Measurements from ENCODE around the gene ZNF397.
A peak's percentile ranks its signal among the peaks of the same experiment; 100 is the strongest.

Gene ZNF397

GRCh38 chr18:35246831-35247230 is 6.0 kb downstream of the ZNF397 start:
- no peak for DNase-seq (ENCODE audit: low spot score)

GRCh38 chr18:35247412-35248249 is 6.8 kb downstream of the ZNF397 start:
- DNase-seq (ENCODE audit: low spot score), result no peak

- no peak for DNase-seq (ENCODE audit: low spot score)
Observed at GRCh38 chr18:35248429-35248828, 7.6 kb downstream of the ZNF397 start.

- no peak for DNase-seq (ENCODE audit: low spot score)
Observed at GRCh38 chr18:35252466-35252865, 11.6 kb downstream of the ZNF397 start.

- no peak for DNase-seq (ENCODE audit: low spot score)
Observed at GRCh38 chr18:35253655-35254287, 12.9 kb downstream of the ZNF397 start.

GRCh38 chr18:35256947-35257346 is 16.1 kb downstream of the ZNF397 start:
- no peak for DNase-seq (ENCODE audit: low spot score)

- DNase-seq (ENCODE audit: low spot score), result no peak
Observed at GRCh38 chr18:35264409-35264808, 23.6 kb downstream of the ZNF397 start.

- peak; percentile 13 for DNase-seq (ENCODE audit: low spot score)
Observed at GRCh38 chr18:35267161-35267651, 26.4 kb downstream of the ZNF397 start.

GRCh38 chr18:35267809-35268208 is 27.0 kb downstream of the ZNF397 start:
- DNase-seq (ENCODE audit: low spot score), result no peak

- DNase-seq (ENCODE audit: low spot score), result no peak
Observed at GRCh38 chr18:35268821-35269220, 28.0 kb downstream of the ZNF397 start.

- DNase-seq (ENCODE audit: low spot score), result no peak
Observed at GRCh38 chr18:35271656-35272055, 30.8 kb downstream of the ZNF397 start.

- no peak for DNase-seq (ENCODE audit: low spot score)
Observed at GRCh38 chr18:35276267-35276666, 35.4 kb downstream of the ZNF397 start.

- no peak for DNase-seq (ENCODE audit: low spot score)
Observed at GRCh38 chr18:35277633-35278032, 36.8 kb downstream of the ZNF397 start.

GRCh38 chr18:35278085-35278484 is 37.3 kb downstream of the ZNF397 start:
- no peak for DNase-seq (ENCODE audit: low spot score)

- no peak for DNase-seq (ENCODE audit: low spot score)
Observed at GRCh38 chr18:35278969-35279368, 38.1 kb downstream of the ZNF397 start.

- DNase-seq (ENCODE audit: low spot score), result peak; percentile 70
Observed at GRCh38 chr18:35282353-35282752, 41.5 kb downstream of the ZNF397 start.

- DNase-seq (ENCODE audit: low spot score), result no peak
Observed at GRCh38 chr18:35283923-35284794, 43.3 kb downstream of the ZNF397 start.

- DNase-seq (ENCODE audit: low spot score), result no peak
Observed at GRCh38 chr18:35284841-35285240, 44.0 kb downstream of the ZNF397 start.

GRCh38 chr18:35289293-35289692 is 48.5 kb downstream of the ZNF397 start:
- DNase-seq (ENCODE audit: low spot score), result peak; percentile 23

- DNase-seq (ENCODE audit: low spot score), result no peak
Observed at GRCh38 chr18:35289727-35290093, 48.9 kb downstream of the ZNF397 start.

- peak; percentile 94 for DNase-seq (ENCODE audit: low spot score)
Observed at GRCh38 chr18:35290094-35290735, 49.4 kb downstream of the ZNF397 start, which contains the start of gene ZSCAN30. TSS of gene ZSCAN30 (minus strand) at chr18:35290229. CDS start at chr18:35264352, 25,877 bp downstream.

GRCh38 chr18:35291166-35291565 is 50.3 kb downstream of the ZNF397 start:
- DNase-seq (ENCODE audit: low spot score), result no peak

Measured in kidney tubule cell (primary cell).